ENCODE results near the gene PARD6A. TPM values are rescaled to one million over a fixed set of nuclear protein-coding genes. Genes with fewer than 3 reads are reported as not detected.

The PARD6A gene
- polyA plus RNA-seq, 1 experiment: 0.42 TPM

- no peak for DNase-seq (ENCODE audit: low read depth, low spot score)
- H3K27ac ChIP-seq (ENCODE audit: low read depth, low read length): no peak overlapping the region
- ChIA-PET CTCF (interaction anchor here (0.5 to 11.4 kb wide), 4 partner anchors 89 to 141 kb away, joined by 3 to 181 read pairs (median 6); no protein-coding TSS in a partner anchor), POLR2A (interaction anchor here (0.6 kb wide), 1 partner anchor 200 kb away, joined by 4 read pairs; no protein-coding TSS in a partner anchor)
- no peaks in the 10 kb centered on the region; the same call in 1 of the 2 replicates for H3K9me3 ChIP-seq (ENCODE audit: control insufficient read depth, insufficient read depth, low read length)
- peak; percentile 14 for TF ChIP-seq CTCF (IDR thresholded peaks at IDR 0.05; ENCODE audit: low read depth, low read length)
- no peaks in the 10 kb centered on the region for H3K27me3 ChIP-seq (ENCODE audit: control insufficient read depth, insufficient read depth, low read length)
- H3K4me3 ChIP-seq (ENCODE audit: low read depth, low read length): no peak overlapping the region
Observed at GRCh38 chr16:67663151-67663876, 2.6 kb downstream of the PARD6A start.

GRCh38 chr16:67663877-67664222 lies 3.1 kb downstream of the PARD6A start:
- ChIA-PET POLR2A (no interaction called here), CTCF (interaction anchor here (0.9 to 11.4 kb wide), 2 partner anchors 117 to 141 kb away, joined by 3 to 181 read pairs; no protein-coding TSS in a partner anchor)
- H3K27ac ChIP-seq (ENCODE audit: low read depth, low read length): no peak overlapping the region

GRCh38 chr16:67664258-67664657 lies 3.5 kb downstream of the PARD6A start:
- CTCF ChIA-PET: interaction anchor here (0.9 to 11.4 kb wide), 2 partner anchors 117 to 142 kb away, joined by 3 to 181 read pairs; no protein-coding TSS in a partner anchor
- POLR2A ChIA-PET: no interaction called here
- H3K27me3 ChIP-seq (ENCODE audit: control insufficient read depth, insufficient read depth, low read length): no peaks in the 10 kb centered on the region
- no peaks in the 10 kb centered on the region; the same call in 1 of the 2 replicates for H3K9me3 ChIP-seq (ENCODE audit: control insufficient read depth, insufficient read depth, low read length)
- no peak overlapping the region for H3K4me3 ChIP-seq (ENCODE audit: low read depth, low read length)
- DNase-seq (ENCODE audit: low read depth, low spot score): no peak
- no peak overlapping the region for H3K27ac ChIP-seq (ENCODE audit: low read depth, low read length)
- no peak for TF ChIP-seq CTCF (IDR thresholded peaks at IDR 0.05; ENCODE audit: low read depth, low read length)

More at GRCh38 chr16:67663877-67664222, 3.1 kb downstream of the PARD6A start:
- no peak for TF ChIP-seq CTCF (IDR thresholded peaks at IDR 0.05; ENCODE audit: low read depth, low read length)
- Histone ChIP-seq H3K27me3 (ENCODE audit: control insufficient read depth, insufficient read depth, low read length) (no peaks in the 10 kb centered on the region), H3K4me3 (ENCODE audit: low read depth, low read length) (no peak overlapping the region), H3K9me3 (ENCODE audit: control insufficient read depth, insufficient read depth, low read length) (no peaks in the 10 kb centered on the region; the same call in 1 of the 2 replicates)
- DNase-seq (ENCODE audit: low read depth, low spot score): no peak

- no peaks in the 10 kb centered on the region for H3K27me3 ChIP-seq (ENCODE audit: control insufficient read depth, insufficient read depth, low read length)
- H3K9me3 ChIP-seq (ENCODE audit: control insufficient read depth, insufficient read depth, low read length): no peaks in the 10 kb centered on the region; the same call in 1 of the 2 replicates
- no peak for DNase-seq (ENCODE audit: low read depth, low spot score)
- H3K4me3 ChIP-seq (ENCODE audit: low read depth, low read length): no peak overlapping the region
- POLR2A ChIA-PET: no interaction called here
- CTCF ChIA-PET: interaction anchor here (0.9 to 11.4 kb wide), 2 partner anchors 118 to 142 kb away, joined by 3 to 181 read pairs; no protein-coding TSS in a partner anchor
- H3K27ac ChIP-seq (ENCODE audit: low read depth, low read length): no peak overlapping the region
- no peak for TF ChIP-seq CTCF (IDR thresholded peaks at IDR 0.05; ENCODE audit: low read depth, low read length)
Observed at GRCh38 chr16:67664871-67665270, 4.1 kb downstream of the PARD6A start.

GRCh38 chr16:67665598-67665997 lies 4.8 kb downstream of the PARD6A start:
- CTCF ChIA-PET: interaction anchor here (0.6 to 11.4 kb wide), 4 partner anchors 103 to 228 kb away, joined by 3 to 181 read pairs (median 18); partner anchors contain the start of genes CTCF and PSKH1

More at GRCh38 chr16:67665598-67665997, 4.8 kb downstream of the PARD6A start:
- H3K9me3 ChIP-seq (ENCODE audit: control insufficient read depth, insufficient read depth, low read length): no peaks in the 10 kb centered on the region
- POLR2A ChIA-PET: interaction anchor here (1.1 kb wide), 1 partner anchor 144 kb away, joined by 3 read pairs; no protein-coding TSS in a partner anchor
- H3K27ac ChIP-seq (ENCODE audit: low read depth, low read length): no peak overlapping the region
- no peak for DNase-seq (ENCODE audit: low read depth, low spot score)
- H3K4me3 ChIP-seq (ENCODE audit: low read depth, low read length): peak overlapping the region; percentile 64
- H3K27me3 ChIP-seq (ENCODE audit: control insufficient read depth, insufficient read depth, low read length): no peaks in the 10 kb centered on the region
- TF ChIP-seq CTCF (IDR thresholded peaks at IDR 0.05; ENCODE audit: low read depth, low read length): no peak
